Large intestine (tissue), 3 donors: ENCODE data around the gene CIAO2A. TPM values are rescaled to one million over a fixed set of nuclear protein-coding genes. Genes with fewer than 3 reads are reported as not detected.
A peak's percentile ranks its signal among the peaks of the same experiment; 100 is the strongest.
"Not testable (repeated sequence)": the region's sequence is repeated elsewhere in the genome, so short reads cannot be mapped to it uniquely, and the experiment has no call there.

Experiments used
- DNase-seq, 2 donors: peaks; one replicate each; pipeline versions ENCODE4 v3.0.0 to v3.0.0-alpha.2; 2013
- H3K27ac ChIP-seq: one replicate; pipeline ENCODE4 v1.5.1; 2013; ENCODE audit warnings: low read length
- H3K27me3 ChIP-seq: 2 replicates; pipeline ENCODE4 v1.6.1; 2013; ENCODE audit warnings: low read length; ENCODE audit not compliant: control insufficient read depth, insufficient read depth
- H3K36me3 ChIP-seq: 2 replicates; pipeline ENCODE4 v1.6.1; 2013; ENCODE audit warnings: low read length; ENCODE audit not compliant: control insufficient read depth, insufficient read depth
- H3K4me1 ChIP-seq: one replicate; pipeline ENCODE4 v1.6.1; 2013; ENCODE audit warnings: low read length; ENCODE audit not compliant: control insufficient read depth, insufficient read depth
- H3K4me3 ChIP-seq: one replicate; pipeline ENCODE4 v1.5.1; 2013; ENCODE audit warnings: low read length
- H3K9me3 ChIP-seq: one replicate; pipeline ENCODE4 v1.6.1; 2013; ENCODE audit warnings: mild to moderate bottlenecking, low read depth, low read length, moderate library complexity; ENCODE audit not compliant: control insufficient read depth
- WGBS: methylation state at CpG from one replicate; pipeline ENCODE4 v1.1.5; 2013; ENCODE audit warnings: low lambda C conversion rate; ENCODE audit not compliant: insufficient coverage; 5-methylcytosine and 5-hydroxymethylcytosine counted together
- polyA plus RNA-seq: library from polyadenylated mRNA; unstranded; fragments of 120-200 nt; gene quantifications from one replicate; pipeline ENCODE4 v1.2.1, GENCODE V29; 2013

CIAO2A gene
- polyA plus RNA-seq, 1 donor = 99.9 TPM

DNA sequence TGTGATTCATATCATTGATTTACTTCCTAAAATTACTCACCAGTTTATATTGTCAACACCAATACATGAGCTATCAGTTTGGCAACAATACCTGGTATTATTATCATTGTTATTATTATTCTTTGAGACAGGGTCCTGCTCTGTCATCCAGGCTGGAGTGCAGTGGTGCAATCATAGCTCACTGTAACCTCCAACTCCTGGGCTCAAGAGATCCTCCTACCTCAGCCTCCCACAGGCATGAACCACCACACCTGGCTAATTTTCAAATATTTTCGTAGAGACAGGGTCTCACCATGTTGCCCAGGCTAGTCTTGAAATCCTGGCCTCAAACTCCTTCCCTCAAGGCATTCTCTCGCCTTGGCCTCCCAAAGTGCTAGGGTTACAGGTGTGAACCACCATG lies 20.1 kb downstream of the CIAO2A start:
- H3K27ac ChIP-seq = not testable (repeated sequence)
- peaks cover 23% of the 10 kb centered on the region for H3K4me1 ChIP-seq

DNA sequence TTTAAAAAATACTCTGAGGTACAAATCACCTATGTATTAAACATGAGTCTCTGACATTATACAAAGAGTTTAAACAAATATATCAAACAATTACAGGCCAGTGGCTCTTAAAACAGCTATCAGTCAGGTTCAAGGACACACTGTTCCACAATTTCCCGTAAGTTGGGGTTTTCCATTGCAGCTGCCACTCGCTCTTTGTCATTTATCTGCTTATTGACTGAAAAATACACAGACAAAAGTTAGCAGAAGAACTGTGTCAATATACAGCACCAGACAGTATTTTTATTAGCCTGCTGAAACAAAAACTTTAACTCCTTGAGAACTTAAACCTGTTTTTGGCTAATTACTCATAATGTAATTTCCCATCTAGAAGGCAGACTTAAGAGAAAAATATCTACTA lies 20.8 kb downstream of the CIAO2A start:
- WGBS = no CpG with 5 or more reads among the region's 2 CpGs
- peak in 1 of 2 donors; percentile 6 for DNase-seq
- Histone ChIP-seq H3K9me3 (no peaks in the 10 kb centered on the region), H3K4me3 (no peak overlapping the region), H3K36me3 (peaks cover 13% of the 10 kb centered on the region), H3K27ac (peak overlapping the region; percentile 10), H3K27me3 (no peaks in the 10 kb centered on the region), H3K4me1 (peaks cover 23% of the 10 kb centered on the region)

More for the DNA sequence above, 20.1 kb downstream of the CIAO2A start:
- H3K4me3 ChIP-seq, H3K27me3 ChIP-seq, H3K9me3 ChIP-seq, DNase-seq: not testable (repeated sequence)
- WGBS = 100% methylated on average over 1 of the region's 2 CpGs
- H3K36me3 ChIP-seq = peaks cover 13% of the 10 kb centered on the region

DNA sequence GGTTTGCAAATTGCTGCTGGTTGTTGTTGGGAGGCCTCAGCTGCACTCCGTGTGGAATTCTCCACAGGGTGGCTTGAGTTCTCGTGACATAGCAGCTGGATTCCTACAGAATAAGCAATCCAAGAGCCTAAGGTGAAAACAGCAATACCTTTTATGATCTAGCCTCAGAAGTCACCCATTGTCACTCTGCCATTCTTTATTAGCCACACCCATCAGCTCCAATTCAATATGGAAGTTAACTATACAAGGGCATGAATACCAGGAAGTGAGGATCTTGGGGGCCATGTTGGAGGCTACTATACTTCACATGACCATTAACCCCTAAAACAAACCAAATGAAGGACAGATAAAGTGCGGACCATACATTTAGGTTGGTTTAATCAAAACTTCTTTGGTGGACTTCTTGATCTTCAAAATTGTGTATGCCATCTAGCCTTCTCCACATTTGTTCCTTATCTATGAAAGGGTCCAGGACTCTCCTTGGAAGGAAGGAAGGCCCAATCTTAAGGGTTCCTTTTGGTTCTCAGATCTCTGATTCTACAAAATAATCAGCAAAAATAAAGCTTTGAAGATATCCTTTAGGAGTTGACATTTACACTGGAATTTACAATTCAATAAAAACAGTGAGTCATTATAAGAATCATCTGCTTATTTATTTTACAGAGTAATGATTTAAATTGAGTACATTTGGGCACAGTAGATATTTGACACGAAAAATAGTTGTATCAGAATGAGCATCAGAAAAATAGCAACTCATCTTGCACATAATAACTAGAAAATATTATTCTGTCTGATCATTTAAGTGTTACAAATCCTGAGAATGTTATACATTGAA lies 21.5 kb downstream of the CIAO2A start:
- no peaks in the 10 kb centered on the region for H3K9me3 ChIP-seq
- peaks cover 23% of the 10 kb centered on the region for H3K4me1 ChIP-seq
- DNase-seq = no peak
- no peaks in the 10 kb centered on the region for H3K27me3 ChIP-seq
- peak overlapping the region; percentile 90 for H3K27ac ChIP-seq
- H3K4me3 ChIP-seq = no peak overlapping the region
- WGBS = no CpG with 5 or more reads among the region's 4 CpGs
- H3K36me3 ChIP-seq = peaks cover 13% of the 10 kb centered on the region

DNA sequence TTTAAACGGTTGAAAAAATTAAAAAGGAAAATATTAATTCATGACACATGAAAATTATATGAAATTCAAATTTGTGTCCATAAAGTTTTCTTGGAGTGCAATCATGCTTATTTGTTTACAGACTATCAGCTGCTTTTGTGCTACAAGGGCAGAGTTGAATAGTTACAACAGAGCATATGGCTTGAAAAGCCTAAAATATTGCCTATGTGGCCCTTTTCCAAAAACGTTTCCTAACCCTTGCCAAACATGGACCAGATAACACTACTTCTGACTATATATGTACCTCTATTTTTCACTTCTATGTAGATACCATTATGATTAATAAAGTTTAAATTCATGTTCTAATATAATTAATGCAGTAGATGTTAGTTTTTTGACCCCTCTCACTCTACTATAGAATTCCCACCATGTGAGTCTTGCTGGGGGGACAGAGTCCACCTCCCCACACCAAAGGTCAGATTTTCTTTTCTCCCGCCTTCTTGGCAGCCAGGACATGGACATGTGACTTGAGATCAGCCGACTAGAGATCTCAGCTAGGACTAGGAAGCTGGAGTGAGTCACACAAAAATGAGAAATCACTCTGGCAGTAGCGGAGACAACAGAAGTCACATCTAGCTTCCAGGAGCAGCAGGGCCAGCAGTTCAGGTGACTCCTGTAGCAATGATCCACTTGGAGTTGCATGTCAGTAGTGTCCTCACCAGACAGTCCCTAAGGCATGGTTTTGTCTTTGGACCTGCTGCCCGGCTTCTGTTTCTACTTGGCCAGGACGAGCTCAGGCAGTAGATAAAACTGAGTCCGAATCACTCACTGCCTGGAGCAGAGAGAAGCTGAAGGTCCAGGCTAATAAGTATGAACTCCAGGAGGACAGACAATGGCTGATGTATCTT lies 22.4 kb downstream of the CIAO2A start:
- peak overlapping the region; percentile 90 for H3K27ac ChIP-seq
- WGBS = 100% methylated on average over 1 of the region's 8 CpGs
- H3K27me3 ChIP-seq = no peaks in the 10 kb centered on the region
- no peak overlapping the region for H3K4me3 ChIP-seq
- peaks cover 13% of the 10 kb centered on the region for H3K36me3 ChIP-seq
- peak; percentile 92 to 96 for DNase-seq
- no peaks in the 10 kb centered on the region for H3K9me3 ChIP-seq
- peaks cover 23% of the 10 kb centered on the region for H3K4me1 ChIP-seq

DNA sequence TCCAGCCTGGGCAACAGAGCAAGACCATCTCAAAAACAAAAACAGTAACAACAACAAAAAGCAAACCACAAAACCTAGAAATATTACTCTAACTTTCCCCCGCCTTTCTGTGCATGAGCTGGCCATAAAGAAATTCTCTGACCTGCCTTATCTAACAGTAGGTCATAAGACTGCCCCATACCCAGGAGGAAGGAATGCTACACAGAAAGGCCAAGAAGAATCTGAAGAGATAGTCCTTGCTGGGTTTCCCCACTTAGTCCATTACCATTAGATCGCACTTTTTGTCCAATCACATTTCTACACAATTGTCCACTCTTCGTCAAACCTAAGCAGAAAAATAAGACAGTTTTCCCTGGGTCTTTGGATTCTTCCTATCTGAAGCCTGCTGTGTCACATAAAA lies 23.5 kb downstream of the CIAO2A start:
- WGBS = no CpG with 5 or more reads among the region's 3 CpGs
- peak; percentile 60 to 72 for DNase-seq
- Histone ChIP-seq H3K9me3 (no peaks in the 10 kb centered on the region), H3K27ac (peak overlapping the region; percentile 90), H3K4me3 (no peak overlapping the region), H3K4me1 (peaks cover 23% of the 10 kb centered on the region), H3K36me3 (peaks cover 11% of the 10 kb centered on the region), H3K27me3 (no peaks in the 10 kb centered on the region)

DNA sequence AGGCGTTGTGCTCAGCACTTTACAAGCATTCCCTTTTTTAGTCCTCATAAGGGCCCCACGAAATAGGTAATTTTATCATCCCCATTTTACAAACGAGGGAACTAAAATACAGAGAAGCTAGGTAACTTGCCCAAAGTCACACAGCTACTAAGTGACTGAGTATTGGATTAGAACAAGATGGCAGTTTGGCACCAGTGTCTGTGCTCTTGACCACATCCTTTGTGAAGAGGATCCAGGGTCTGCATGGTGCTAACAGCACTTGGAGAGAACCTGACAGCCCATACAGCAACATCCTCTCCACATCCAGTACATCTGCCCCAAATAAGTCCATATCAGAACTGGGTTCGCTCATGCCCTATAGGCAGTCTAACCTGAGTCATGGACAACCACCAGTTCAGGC lies 25.5 kb downstream of the CIAO2A start:
- Histone ChIP-seq H3K9me3 (no peaks in the 10 kb centered on the region), H3K27ac (no peak overlapping the region), H3K27me3 (no peaks in the 10 kb centered on the region), H3K36me3 (peaks cover 4% of the 10 kb centered on the region), H3K4me1 (peaks cover 23% of the 10 kb centered on the region), H3K4me3 (no peak overlapping the region)
- no peak for DNase-seq
- 100% methylated on average over 1 of the region's 4 CpGs for WGBS

DNA sequence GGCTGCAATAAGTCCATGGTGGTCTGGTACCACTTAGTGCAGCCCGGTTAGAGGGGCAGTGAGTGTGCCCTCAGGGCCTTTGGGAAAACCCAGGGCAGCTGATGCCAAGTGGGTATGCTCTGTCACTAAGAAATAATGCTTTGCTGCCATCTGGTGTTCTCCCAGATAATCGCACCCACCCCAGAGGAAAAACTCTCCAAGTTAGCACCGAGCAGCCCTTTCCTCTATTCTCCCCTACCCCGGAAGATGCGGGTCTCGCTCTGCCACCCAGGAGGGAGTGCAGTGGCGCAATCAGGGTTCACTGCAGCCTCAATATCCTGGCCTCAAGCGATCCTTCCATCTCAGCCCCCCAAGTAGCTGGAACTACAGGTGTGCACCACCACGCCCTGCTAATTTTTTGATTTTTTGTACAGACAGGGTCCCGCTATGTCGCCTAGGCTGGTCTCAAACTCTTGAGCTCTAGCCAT lies 26.0 kb downstream of the CIAO2A start:
- peaks cover 23% of the 10 kb centered on the region for H3K4me1 ChIP-seq
- peaks cover 4% of the 10 kb centered on the region for H3K36me3 ChIP-seq
- WGBS = no CpG with 5 or more reads among the region's 11 CpGs
- no peaks in the 10 kb centered on the region for H3K27me3 ChIP-seq
- H3K9me3 ChIP-seq = no peaks in the 10 kb centered on the region
- no peak overlapping the region for H3K4me3 ChIP-seq
- peak in 1 of 2 donors; percentile 43 for DNase-seq
- no peak overlapping the region for H3K27ac ChIP-seq

DNA sequence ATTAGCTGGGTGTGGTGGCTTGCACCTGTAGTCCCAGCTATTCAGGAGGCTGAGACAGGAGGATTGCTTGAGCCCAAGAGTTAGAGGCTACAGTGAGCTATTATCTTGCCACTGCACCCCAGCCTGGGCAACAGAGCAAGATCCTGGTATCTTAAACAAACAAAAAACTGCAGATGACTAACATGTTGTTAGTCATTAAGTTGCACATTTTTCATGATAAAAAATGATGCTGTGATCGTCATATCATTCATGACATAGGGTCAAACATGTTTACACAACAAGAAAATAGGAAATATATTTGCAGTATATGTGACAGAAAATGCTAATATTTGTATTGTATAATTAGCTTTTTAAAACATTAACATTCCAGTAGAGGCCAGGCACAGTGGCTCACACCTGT lies 27.2 kb downstream of the CIAO2A start:
- WGBS = no CpG with 5 or more reads among the region's 1 CpG
- Histone ChIP-seq H3K27ac (no peak overlapping the region), H3K4me1 (peaks cover 13% of the 10 kb centered on the region), H3K27me3 (no peaks in the 10 kb centered on the region), H3K36me3 (no peaks in the 10 kb centered on the region), H3K4me3 (no peak overlapping the region), H3K9me3 (no peaks in the 10 kb centered on the region)
- no peak for DNase-seq

DNA sequence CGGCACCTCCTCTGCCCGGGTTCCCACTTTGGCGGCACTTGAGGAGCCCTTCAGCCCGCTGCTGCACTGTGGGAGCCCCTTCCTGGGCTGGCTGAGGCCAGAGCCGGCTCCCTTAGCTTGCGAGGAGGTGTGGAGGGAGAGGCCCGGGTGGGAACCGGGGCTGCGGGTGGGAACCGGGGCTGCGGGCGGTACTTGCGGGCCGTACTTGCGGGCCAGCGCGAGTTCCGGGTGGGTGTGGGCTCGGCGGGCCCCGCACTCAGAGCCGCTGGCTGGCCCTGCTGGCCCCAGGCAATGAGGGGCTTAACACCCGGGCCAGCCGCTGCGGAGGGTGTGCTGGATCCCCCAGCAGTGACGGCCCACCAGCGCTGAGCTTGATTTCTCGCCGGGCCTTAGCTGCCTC lies 32.9 kb downstream of the CIAO2A start:
- Histone ChIP-seq H3K36me3 (no peaks in the 10 kb centered on the region), H3K4me3 (no peak overlapping the region), H3K4me1 (no peaks in the 10 kb centered on the region), H3K9me3 (peaks cover 10% of the 10 kb centered on the region), H3K27me3 (no peaks in the 10 kb centered on the region), H3K27ac (no peak overlapping the region)
- no peak for DNase-seq
- WGBS = no CpG with 5 or more reads among the region's 29 CpGs

DNA sequence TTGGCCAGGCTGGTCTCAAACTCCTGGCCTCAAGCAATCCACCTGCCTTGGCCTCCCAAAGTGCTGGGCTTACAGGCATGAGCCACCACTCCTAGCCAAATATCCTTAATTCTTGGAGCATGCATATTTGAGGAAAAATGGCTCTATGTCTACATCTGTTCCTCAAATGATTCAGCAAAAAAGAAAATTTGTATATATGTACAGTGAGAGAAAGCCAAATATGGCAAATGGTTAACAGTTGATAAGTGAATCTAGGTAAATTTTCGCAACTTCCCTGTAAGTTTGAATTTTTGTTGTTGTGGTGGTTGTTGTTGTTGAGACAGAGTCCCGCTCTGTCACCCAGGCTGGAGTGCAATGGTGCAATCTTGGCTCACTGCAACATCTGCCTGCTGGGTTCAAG lies 34.5 kb downstream of the CIAO2A start:
- not testable (repeated sequence) for H3K9me3 ChIP-seq, H3K36me3 ChIP-seq, H3K27me3 ChIP-seq, H3K4me3 ChIP-seq, DNase-seq, H3K4me1 ChIP-seq, H3K27ac ChIP-seq
- no CpG with 5 or more reads among the region's 2 CpGs for WGBS
